ENCODE measurements around the gene IQCM.

DNA sequence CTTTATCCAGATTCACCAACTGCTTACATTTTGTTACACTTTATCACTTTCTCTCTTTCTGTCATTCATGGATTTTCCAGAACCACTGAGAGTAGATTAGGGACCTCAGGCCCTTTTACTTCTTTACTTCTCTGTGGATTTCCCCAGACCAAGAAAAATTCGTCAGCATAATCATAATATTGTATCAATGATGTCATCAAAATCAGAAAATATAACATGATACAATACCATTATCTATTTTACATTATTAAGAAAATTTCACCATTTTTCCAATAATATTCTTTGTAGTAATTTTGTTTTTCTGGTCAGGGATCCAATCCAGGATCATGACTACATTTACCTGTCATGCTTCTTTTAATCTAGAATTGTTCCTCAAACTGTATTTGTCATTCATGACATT is 494.2 kb downstream of the IQCM start:
- TF ChIP-seq POLR2A (IDR thresholded peaks at IDR 0.05) (no peak), POLR2AphosphoS5 (IDR thresholded peaks at IDR 0.05) (no peak)

Data from spleen (tissue), 3 donors.